ENCODE data around the gene TMEM120A.

DNA sequence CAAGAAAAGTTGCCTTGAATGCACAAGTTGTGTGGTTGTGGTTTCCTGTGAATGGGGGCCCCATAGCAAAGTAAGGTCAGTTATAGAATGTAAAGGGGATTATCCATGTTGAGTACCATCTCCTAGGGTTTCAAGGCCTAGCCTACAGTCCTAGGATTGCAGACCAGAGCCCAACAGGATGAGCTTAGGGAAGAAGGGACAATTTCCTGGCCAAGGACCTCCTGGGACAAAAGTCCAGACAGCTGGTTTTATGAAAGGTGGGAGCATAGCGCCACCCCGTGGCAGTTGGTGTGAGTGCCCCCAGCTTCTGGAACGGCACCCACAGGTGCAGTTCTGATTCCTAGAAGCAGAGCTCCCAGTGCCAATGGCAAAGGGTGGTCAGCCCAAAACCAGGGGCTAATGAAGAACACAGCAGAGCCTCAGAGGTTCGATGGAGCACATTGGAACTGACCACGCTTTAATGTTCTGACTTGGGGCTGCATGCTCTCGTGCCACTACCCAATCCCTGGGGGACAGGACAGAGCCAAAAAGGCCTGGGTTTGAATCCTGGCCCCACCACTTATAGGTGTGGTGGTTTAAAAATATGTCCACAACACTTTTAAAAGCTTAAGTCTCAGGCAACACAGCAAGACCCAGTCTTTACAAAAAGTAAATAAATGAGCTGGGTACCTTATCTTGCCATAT is 25.8 kb upstream of the TMEM120A start:
- TF ChIP-seq EZH2 (IDR thresholded peaks at IDR 0.05; ENCODE audit: borderline replicate concordance, low read depth, low read length, severe bottlenecking), result no peak
- TF ChIP-seq, protein P1, sequence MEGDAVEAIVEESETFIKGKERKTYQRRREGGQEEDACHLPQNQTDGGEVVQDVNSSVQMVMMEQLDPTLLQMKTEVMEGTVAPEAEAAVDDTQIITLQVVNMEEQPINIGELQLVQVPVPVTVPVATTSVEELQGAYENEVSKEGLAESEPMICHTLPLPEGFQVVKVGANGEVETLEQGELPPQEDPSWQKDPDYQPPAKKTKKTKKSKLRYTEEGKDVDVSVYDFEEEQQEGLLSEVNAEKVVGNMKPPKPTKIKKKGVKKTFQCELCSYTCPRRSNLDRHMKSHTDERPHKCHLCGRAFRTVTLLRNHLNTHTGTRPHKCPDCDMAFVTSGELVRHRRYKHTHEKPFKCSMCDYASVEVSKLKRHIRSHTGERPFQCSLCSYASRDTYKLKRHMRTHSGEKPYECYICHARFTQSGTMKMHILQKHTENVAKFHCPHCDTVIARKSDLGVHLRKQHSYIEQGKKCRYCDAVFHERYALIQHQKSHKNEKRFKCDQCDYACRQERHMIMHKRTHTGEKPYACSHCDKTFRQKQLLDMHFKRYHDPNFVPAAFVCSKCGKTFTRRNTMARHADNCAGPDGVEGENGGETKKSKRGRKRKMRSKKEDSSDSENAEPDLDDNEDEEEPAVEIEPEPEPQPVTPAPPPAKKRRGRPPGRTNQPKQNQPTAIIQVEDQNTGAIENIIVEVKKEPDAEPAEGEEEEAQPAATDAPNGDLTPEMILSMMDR (IDR thresholded peaks at IDR 0.05; ENCODE audit: borderline replicate concordance, extremely low read depth, low read length, poor library complexity, severe bottlenecking), result peak; percentile 65
